HCT116 (cell line): ENCODE results near the gene AAK1. TPM values are rescaled to one million over a fixed set of nuclear protein-coding genes. Genes with fewer than 3 reads are reported as not detected.

Experiments used
- ATAC-seq: fragments of 200-7000 bp; cut with Tn5 transposase; 2 replicates; pipeline ENCODE4 v1.9.1; 2020; ENCODE audit warnings: mild to moderate bottlenecking, moderate library complexity
- BruUV-seq: library from RNA; stranded (reverse); fragments of 400-500 nt; replicated peaks from 2 replicates; lab custom pipeline; 2021; lab: Mats Ljungman, UMichigan
- CTCF ChIA-PET: fragments of 300-600 bp; sonication (Branson Sonifier 250); formaldehyde crosslinking; loops from one replicate; lab custom pipeline; 2021; ENCODE audit warnings: antibody characterized with exemption; lab: Charles Lee
- POLR2A ChIA-PET: fragments of 300-600, 350-600 bp; sonication (Branson Sonifier 250); formaldehyde crosslinking; loops from one replicate; lab custom pipeline; 2021; ENCODE audit warnings: antibody characterized with exemption; lab: Charles Lee
- RAD21 ChIA-PET, 2 experiments: fragments of 300-600 bp; sonication (Branson Sonifier 250); formaldehyde crosslinking; loops; one replicate each; lab custom pipeline; 2023; ENCODE audit warnings: low total read pairs in 2 of 2; ENCODE audit not compliant: uncharacterized antibody in 2 of 2, unreplicated experiment in 2 of 2, low non-redundant PET in 1 of 2; lab: Charles Lee
- DNase-seq: peaks from one replicate; pipeline ENCODE4 v3.0.0-alpha.2; 2010; ENCODE audit warnings: low read depth, low spot score
- H2AFZ ChIP-seq: fragments of 200-600 bp; shearing (Covaris generic), sonication (generic); 2 replicates; pipeline ENCODE4 v1.6.1; 2017; ENCODE audit warnings: low read depth, mixed run types, mixed read lengths, antibody characterized with exemption, low read length; ENCODE audit not compliant: poor library complexity, severe bottlenecking
- H3K27ac ChIP-seq: 2 replicates; pipeline ENCODE4 v1.5.1; 2012; ENCODE audit warnings: low read depth, low read length
- H3K27me3 ChIP-seq: fragments of 200-600 bp; sonication (generic); 2 replicates; pipeline ENCODE4 v1.6.1; 2016; ENCODE audit warnings: mixed run types, low read length, mixed read lengths; ENCODE audit not compliant: insufficient read depth
- H3K36me3 ChIP-seq, 2 experiments: fragments of 200-500 bp in 1 of 2; fragments of 200-600 bp in 1 of 2; sonication (Bioruptor generic) in 1 of 2; sonication (generic) in 1 of 2; 2 replicates each; pipeline versions ENCODE4 v1.5.1 to v1.6.1; 2014 to 2016; ENCODE audit warnings: low read length in 2 of 2, inconsistent platforms in 1 of 2, mixed read lengths in 1 of 2, mixed run types in 1 of 2; ENCODE audit not compliant: insufficient read depth in 2 of 2, control insufficient read depth in 1 of 2
- H3K4me1 ChIP-seq, 2 experiments: fragments of 200-600 bp in 1 of 2; sonication (generic) in 1 of 2; 2 replicates each; pipeline versions ENCODE4 v1.5.1 to v1.6.1; 2012 to 2017; ENCODE audit warnings: low read length in 2 of 2, inconsistent platforms in 1 of 2, mild to moderate bottlenecking in 1 of 2, mixed read lengths in 1 of 2, mixed run types in 1 of 2, moderate library complexity in 1 of 2; ENCODE audit not compliant: insufficient read depth in 2 of 2, control insufficient read depth in 1 of 2
- H3K4me2 ChIP-seq: fragments of 200-600 bp; sonication (generic); 2 replicates; pipeline ENCODE4 v1.6.1; 2017; ENCODE audit warnings: mixed run types, low read length, mixed read lengths
- H3K4me3 ChIP-seq, 2 experiments: fragments of 200-600 bp in 1 of 2; sonication (generic) in 1 of 2; replicated peaks in 1 of 2; 2 replicates each; pipeline ENCODE4 v1.5.1; 2011 to 2016; ENCODE audit warnings: low read length in 2 of 2, control low read depth in 1 of 2, low read depth in 1 of 2, mild to moderate bottlenecking in 1 of 2, mixed read lengths in 1 of 2, mixed run types in 1 of 2
- H3K79me2 ChIP-seq: fragments of 200-600 bp; sonication (generic); 2 replicates; pipeline ENCODE4 v1.6.1; 2017; ENCODE audit warnings: mild to moderate bottlenecking, mixed run types, low read length, moderate library complexity, mixed read lengths; ENCODE audit not compliant: insufficient read depth
- H3K9ac ChIP-seq: fragments of 200-600 bp; sonication (generic); 2 replicates; pipeline ENCODE4 v1.6.1; 2016; ENCODE audit warnings: low read length, mixed read lengths
- H3K9me2 ChIP-seq: fragments of 200-600 bp; sonication (generic), shearing (Covaris generic); 2 replicates; pipeline ENCODE4 v1.6.1; 2017; ENCODE audit warnings: mixed run types, mild to moderate bottlenecking, moderate library complexity; ENCODE audit not compliant: insufficient read depth
- H3K9me3 ChIP-seq, 2 experiments: fragments of 200-500 bp in 1 of 2; fragments of 200-600 bp in 1 of 2; sonication (Bioruptor generic) in 1 of 2; sonication (generic) in 1 of 2; 2 replicates each; pipeline ENCODE4 v1.6.1; 2014 to 2017; ENCODE audit warnings: low read length in 2 of 2, mixed read lengths in 2 of 2, inconsistent platforms in 1 of 2, low read depth in 1 of 2, mild to moderate bottlenecking in 1 of 2, mixed run types in 1 of 2, moderate library complexity in 1 of 2; ENCODE audit not compliant: control insufficient read depth in 1 of 2, insufficient read depth in 1 of 2
- H4K20me1 ChIP-seq: fragments of 200-600 bp; sonication (generic), shearing (Covaris generic); 2 replicates; pipeline ENCODE4 v1.6.1; 2017; ENCODE audit warnings: mixed run types, mild to moderate bottlenecking, moderate library complexity; ENCODE audit not compliant: insufficient read depth
- ATF3 ChIP-seq: IDR thresholded peaks from 2 replicates; pipeline ENCODE4 v1.6.1; 2012
- CBX3 ChIP-seq: IDR thresholded peaks from 2 replicates; pipeline ENCODE4 v1.6.1; 2012; ENCODE audit warnings: low read depth
- CEBPB ChIP-seq: IDR thresholded peaks from 2 replicates; pipeline ENCODE4 v1.6.1; 2012; ENCODE audit warnings: low read depth
- CTCF ChIP-seq, 3 experiments: fragments of 200-600 bp in 1 of 3; sonication (generic) in 1 of 3; IDR thresholded peaks in 2 of 3; conservative IDR thresholded peaks in 1 of 3; 2 replicates each; pipeline ENCODE4 v1.5.1; 2012 to 2017; ENCODE audit warnings: low read depth in 2 of 3, low read length in 2 of 3, antibody characterized with exemption in 1 of 3, borderline replicate concordance in 1 of 3, control low read depth in 1 of 3, mild to moderate bottlenecking in 1 of 3, mixed read lengths in 1 of 3, mixed run types in 1 of 3, moderate library complexity in 1 of 3; ENCODE audit not compliant: insufficient read depth in 1 of 3
- EGR1 ChIP-seq: IDR thresholded peaks from 2 replicates; pipeline ENCODE4 v1.6.1; 2012; ENCODE audit warnings: low read depth
- ELF1 ChIP-seq: IDR thresholded peaks from 2 replicates; pipeline ENCODE4 v1.6.1; 2012; ENCODE audit warnings: low read depth, borderline replicate concordance
- EZH2 ChIP-seq: fragments of 200-600 bp; sonication (generic); IDR thresholded peaks from 2 replicates; pipeline ENCODE4 v1.6.1; 2017; ENCODE audit warnings: antibody characterized with exemption, mixed run types
- FOSL1 ChIP-seq: IDR thresholded peaks from 2 replicates; pipeline ENCODE4 v1.6.1; 2012; ENCODE audit warnings: low read depth
- JUND ChIP-seq: IDR thresholded peaks from 2 replicates; pipeline ENCODE4 v1.6.1; 2012
- MAX ChIP-seq: IDR thresholded peaks from 2 replicates; pipeline ENCODE4 v1.6.1; 2012
- POLR2A ChIP-seq: IDR thresholded peaks from 2 replicates; pipeline ENCODE4 v1.7.0; 2011; ENCODE audit warnings: borderline replicate concordance; ENCODE audit not compliant: insufficient read depth, insufficient read length; ENCODE audit errors: extremely low read depth
- POLR2AphosphoS5 ChIP-seq: IDR thresholded peaks from 2 replicates; pipeline ENCODE4 v1.6.1; 2011; ENCODE audit warnings: mild to moderate bottlenecking, low read depth, low read length, moderate library complexity
- RAD21 ChIP-seq: IDR thresholded peaks from 2 replicates; pipeline ENCODE4 v1.6.1; 2012; ENCODE audit warnings: low read depth, mild to moderate bottlenecking
- SIN3A ChIP-seq: IDR thresholded peaks from 2 replicates; pipeline ENCODE4 v1.6.1; 2012; ENCODE audit warnings: low read depth
- SP1 ChIP-seq: IDR thresholded peaks from 2 replicates; pipeline ENCODE4 v1.6.1; 2012; ENCODE audit warnings: low read depth
- SRF ChIP-seq: IDR thresholded peaks from 2 replicates; pipeline ENCODE4 v1.6.1; 2012; ENCODE audit warnings: low read depth
- TCF7L2 ChIP-seq: IDR thresholded peaks from 2 replicates; pipeline ENCODE4 v1.7.0; 2011; ENCODE audit warnings: borderline replicate concordance, inconsistent platforms; ENCODE audit not compliant: insufficient read depth, insufficient read length; ENCODE audit errors: extremely low read depth
- YY1 ChIP-seq: IDR thresholded peaks from 2 replicates; pipeline ENCODE4 v1.6.1; 2011; ENCODE audit warnings: low read length, low read depth, moderate library complexity, mild to moderate bottlenecking; ENCODE audit not compliant: insufficient replicate concordance; ENCODE audit errors: extremely low read depth
- ZNF274 ChIP-seq: fragments of 200-500 bp; sonication (Bioruptor generic); IDR thresholded peaks from 2 replicates; pipeline ENCODE4 v1.6.1; 2014; ENCODE audit warnings: mild to moderate bottlenecking, low read depth, low read length, inconsistent platforms
- intact Hi-C: fragments of 100-400 bp; cut with micrococcal nuclease; formaldehyde crosslinking; loops from 2 replicates; pipeline ENCODE4 v1.10.0; 2022
- total RNA-seq: library from RNA; stranded (reverse); gene quantifications from one replicate; pipeline ENCODE4 v1.2.1, GENCODE V29; 2021; ENCODE audit not compliant: unreplicated experiment
- TF ChIP-seq, protein P1 (sequence below): IDR thresholded peaks from 2 replicates; pipeline ENCODE4 v1.6.1; 2012; ENCODE audit warnings: low read depth
- TF ChIP-seq, protein P2 (sequence below): IDR thresholded peaks from 2 replicates; pipeline ENCODE4 v1.6.1; 2011; ENCODE audit warnings: mild to moderate bottlenecking, low read length, moderate library complexity; ENCODE audit not compliant: insufficient replicate concordance; ENCODE audit errors: extremely low read depth

AAK1 gene
- total RNA-seq, 1 experiment from 2014 or later: 32.0 TPM

- Histone ChIP-seq H3K79me2 (no peaks in the 10 kb centered on the region), H3K4me3 (no peak overlapping the region), H3K4me2 (peak overlapping the region; percentile 54), H2AFZ (no peak overlapping the region), H4K20me1 (no peaks in the 10 kb centered on the region), H3K27ac (peak overlapping the region; percentile 54; the same call in 1 of the 2 replicates), H3K9ac (peak overlapping the region; percentile 28; the same call in 1 of the 2 replicates), H3K9me3 (no peaks in the 10 kb centered on the region), H3K4me1 (peaks cover 14 to 36% of the 10 kb centered on the region in 2 experiments), H3K27me3 (no peaks in the 10 kb centered on the region), H3K36me3 (no peaks in the 10 kb centered on the region), H3K9me2 (no peaks in the 10 kb centered on the region)
- ChIA-PET CTCF (no interaction called here), POLR2A (no interaction called here), RAD21 (no interaction called here)
- intact Hi-C loops: no loop called here
- DNase-seq (peak; percentile 29), ATAC-seq (peak; percentile 78)
- no TSS peak for BruUV-seq
- TF ChIP-seq SP1 (peak; percentile 38; the same call in 1 of the 2 replicates), MAX (peak; percentile 45), SRF (no peak), TCF7L2 (no peak), CBX3 (peak; percentile 64; the same call in 1 of the 2 replicates), CEBPB (no peak), ATF3 (no peak), ELF1 (no peak), SIN3A (0 out of 2 replicates have a peak, but pooled peaks have one; percentile 30), POLR2AphosphoS5 (no peak), RAD21 (no peak), JUND (peak; percentile 67), EZH2 (no peak), POLR2A (no peak), CTCF (IDR thresholded peaks at IDR 0.05 in 2 of 3, conservative IDR thresholded peaks at IDR 0.05 in 1 of 3; ENCODE audit: borderline replicate concordance in 1 of 3, insufficient read depth in 1 of 3, low read depth in 2 of 3, low read length in 2 of 3) (no peak), YY1 (no peak), FOSL1 (peak; percentile 79), ZNF274 (no peak), EGR1 (no peak)
- TF ChIP-seq, protein P1, sequence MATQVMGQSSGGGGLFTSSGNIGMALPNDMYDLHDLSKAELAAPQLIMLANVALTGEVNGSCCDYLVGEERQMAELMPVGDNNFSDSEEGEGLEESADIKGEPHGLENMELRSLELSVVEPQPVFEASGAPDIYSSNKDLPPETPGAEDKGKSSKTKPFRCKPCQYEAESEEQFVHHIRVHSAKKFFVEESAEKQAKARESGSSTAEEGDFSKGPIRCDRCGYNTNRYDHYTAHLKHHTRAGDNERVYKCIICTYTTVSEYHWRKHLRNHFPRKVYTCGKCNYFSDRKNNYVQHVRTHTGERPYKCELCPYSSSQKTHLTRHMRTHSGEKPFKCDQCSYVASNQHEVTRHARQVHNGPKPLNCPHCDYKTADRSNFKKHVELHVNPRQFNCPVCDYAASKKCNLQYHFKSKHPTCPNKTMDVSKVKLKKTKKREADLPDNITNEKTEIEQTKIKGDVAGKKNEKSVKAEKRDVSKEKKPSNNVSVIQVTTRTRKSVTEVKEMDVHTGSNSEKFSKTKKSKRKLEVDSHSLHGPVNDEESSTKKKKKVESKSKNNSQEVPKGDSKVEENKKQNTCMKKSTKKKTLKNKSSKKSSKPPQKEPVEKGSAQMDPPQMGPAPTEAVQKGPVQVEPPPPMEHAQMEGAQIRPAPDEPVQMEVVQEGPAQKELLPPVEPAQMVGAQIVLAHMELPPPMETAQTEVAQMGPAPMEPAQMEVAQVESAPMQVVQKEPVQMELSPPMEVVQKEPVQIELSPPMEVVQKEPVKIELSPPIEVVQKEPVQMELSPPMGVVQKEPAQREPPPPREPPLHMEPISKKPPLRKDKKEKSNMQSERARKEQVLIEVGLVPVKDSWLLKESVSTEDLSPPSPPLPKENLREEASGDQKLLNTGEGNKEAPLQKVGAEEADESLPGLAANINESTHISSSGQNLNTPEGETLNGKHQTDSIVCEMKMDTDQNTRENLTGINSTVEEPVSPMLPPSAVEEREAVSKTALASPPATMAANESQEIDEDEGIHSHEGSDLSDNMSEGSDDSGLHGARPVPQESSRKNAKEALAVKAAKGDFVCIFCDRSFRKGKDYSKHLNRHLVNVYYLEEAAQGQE: no peak
- TF ChIP-seq, protein P2, sequence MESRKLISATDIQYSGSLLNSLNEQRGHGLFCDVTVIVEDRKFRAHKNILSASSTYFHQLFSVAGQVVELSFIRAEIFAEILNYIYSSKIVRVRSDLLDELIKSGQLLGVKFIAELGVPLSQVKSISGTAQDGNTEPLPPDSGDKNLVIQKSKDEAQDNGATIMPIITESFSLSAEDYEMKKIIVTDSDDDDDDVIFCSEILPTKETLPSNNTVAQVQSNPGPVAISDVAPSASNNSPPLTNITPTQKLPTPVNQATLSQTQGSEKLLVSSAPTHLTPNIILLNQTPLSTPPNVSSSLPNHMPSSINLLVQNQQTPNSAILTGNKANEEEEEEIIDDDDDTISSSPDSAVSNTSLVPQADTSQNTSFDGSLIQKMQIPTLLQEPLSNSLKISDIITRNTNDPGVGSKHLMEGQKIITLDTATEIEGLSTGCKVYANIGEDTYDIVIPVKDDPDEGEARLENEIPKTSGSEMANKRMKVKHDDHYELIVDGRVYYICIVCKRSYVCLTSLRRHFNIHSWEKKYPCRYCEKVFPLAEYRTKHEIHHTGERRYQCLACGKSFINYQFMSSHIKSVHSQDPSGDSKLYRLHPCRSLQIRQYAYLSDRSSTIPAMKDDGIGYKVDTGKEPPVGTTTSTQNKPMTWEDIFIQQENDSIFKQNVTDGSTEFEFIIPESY: no peak
These were observed 8.7 kb upstream of the AAK1 start for GRCh38 chr2:69652206-69652605.
